Measurements from ENCODE around the gene MRPS21. TPM values are rescaled to one million over a fixed set of nuclear protein-coding genes. Genes with fewer than 3 reads are reported as not detected.
"Not testable (repeated sequence)": the region's sequence is repeated elsewhere in the genome, so short reads cannot be mapped to it uniquely, and the experiment has no call there.

MRPS21 gene
- total RNA-seq, 1 donor from 2014 or later = 65.0 TPM

DNA sequence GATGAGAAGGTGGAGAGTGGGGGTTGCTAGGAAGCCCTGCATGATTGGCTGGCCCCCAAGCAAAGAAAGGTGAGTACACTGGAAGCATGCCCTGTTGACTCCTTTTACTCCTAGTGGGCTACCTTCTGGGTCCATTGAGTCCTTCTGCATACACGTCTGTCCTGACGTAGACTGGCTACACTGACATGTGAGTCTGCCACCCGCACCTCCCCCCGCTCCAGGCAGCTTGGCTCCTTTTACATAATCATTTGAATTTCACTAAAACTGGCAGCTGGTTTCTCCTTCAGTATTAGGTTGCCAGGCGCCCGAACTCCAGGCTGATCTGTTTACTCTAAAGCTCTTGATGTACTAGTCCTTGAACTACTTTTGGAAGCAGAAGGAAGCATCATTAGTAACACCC, 8.7 kb downstream of the MRPS21 start:
- Histone ChIP-seq H3K4me3 (ENCODE audit: insufficient read depth, low read depth, low read length) (no peak overlapping the region), H3K79me2 (ENCODE audit: insufficient read depth, low read length) (peaks cover 39% of the 10 kb centered on the region), H3K27me3 (ENCODE audit: insufficient read depth, low read length) (no peaks in the 10 kb centered on the region), H3K27ac (ENCODE audit: low read depth, low read length) (no peak overlapping the region), H3K9me3 (ENCODE audit: insufficient read depth, low read depth, low read length) (no peaks in the 10 kb centered on the region), H2AFZ (ENCODE audit: low read depth, low read length) (no peak overlapping the region), H3K4me2 (ENCODE audit: low read length) (no peak overlapping the region), H3K4me1 (ENCODE audit: insufficient read depth, low read length) (no peaks in the 10 kb centered on the region), H4K20me1 (ENCODE audit: insufficient read depth, low read length) (peaks cover 5% of the 10 kb centered on the region), H3K36me3 (ENCODE audit: insufficient read depth, low read length) (peaks cover 26% of the 10 kb centered on the region), H3K9ac (ENCODE audit: low read length) (no peak overlapping the region)
- H3K36me3 Mint-ChIP-seq (ENCODE audit: low read depth, unreplicated experiment) = peaks cover 14% of the 10 kb centered on the region
- DNase-seq (ENCODE audit: low read depth) (no peak), FAIRE-seq (no peak)
- peaks cover 7% of the 10 kb centered on the region for H3K4me1 Mint-ChIP-seq (ENCODE audit: low read depth, unreplicated experiment)
- H3K4me3 Mint-ChIP-seq (ENCODE audit: unreplicated experiment) = peak overlapping the region; percentile 58
- no peaks in the 10 kb centered on the region for H3K27me3 Mint-ChIP-seq (ENCODE audit: low read depth, unreplicated experiment)
- H3K9me3 Mint-ChIP-seq (ENCODE audit: unreplicated experiment) = no peaks in the 10 kb centered on the region
- H3K27ac Mint-ChIP-seq (ENCODE audit: unreplicated experiment) = no peak overlapping the region
- TF ChIP-seq, protein P1, sequence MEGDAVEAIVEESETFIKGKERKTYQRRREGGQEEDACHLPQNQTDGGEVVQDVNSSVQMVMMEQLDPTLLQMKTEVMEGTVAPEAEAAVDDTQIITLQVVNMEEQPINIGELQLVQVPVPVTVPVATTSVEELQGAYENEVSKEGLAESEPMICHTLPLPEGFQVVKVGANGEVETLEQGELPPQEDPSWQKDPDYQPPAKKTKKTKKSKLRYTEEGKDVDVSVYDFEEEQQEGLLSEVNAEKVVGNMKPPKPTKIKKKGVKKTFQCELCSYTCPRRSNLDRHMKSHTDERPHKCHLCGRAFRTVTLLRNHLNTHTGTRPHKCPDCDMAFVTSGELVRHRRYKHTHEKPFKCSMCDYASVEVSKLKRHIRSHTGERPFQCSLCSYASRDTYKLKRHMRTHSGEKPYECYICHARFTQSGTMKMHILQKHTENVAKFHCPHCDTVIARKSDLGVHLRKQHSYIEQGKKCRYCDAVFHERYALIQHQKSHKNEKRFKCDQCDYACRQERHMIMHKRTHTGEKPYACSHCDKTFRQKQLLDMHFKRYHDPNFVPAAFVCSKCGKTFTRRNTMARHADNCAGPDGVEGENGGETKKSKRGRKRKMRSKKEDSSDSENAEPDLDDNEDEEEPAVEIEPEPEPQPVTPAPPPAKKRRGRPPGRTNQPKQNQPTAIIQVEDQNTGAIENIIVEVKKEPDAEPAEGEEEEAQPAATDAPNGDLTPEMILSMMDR (IDR thresholded peaks at IDR 0.05; ENCODE audit: insufficient read depth, low read depth, low read length) = no peak
- no peak for TF ChIP-seq EZH2 (IDR thresholded peaks at IDR 0.05; ENCODE audit: insufficient read depth, low read length)

DNA sequence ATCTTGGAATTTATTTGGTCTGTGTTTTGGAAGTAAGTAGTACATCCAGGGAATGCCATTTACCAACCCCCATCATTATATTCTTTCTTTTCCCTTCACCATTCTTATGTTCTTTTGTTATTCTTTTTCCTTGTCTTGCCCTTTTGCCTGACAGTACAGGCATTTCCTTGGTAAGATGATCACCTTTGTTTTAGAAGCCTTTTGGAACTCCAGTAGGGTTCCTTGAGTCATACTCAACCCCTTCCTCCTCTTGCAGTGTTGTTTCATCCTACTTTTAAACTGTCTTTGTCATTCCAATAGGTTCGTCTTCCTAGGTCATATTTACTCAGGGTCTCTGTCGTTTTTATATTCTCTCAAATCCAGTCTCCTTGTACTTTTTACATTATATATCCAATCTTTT, 9.2 kb downstream of the MRPS21 start:
- no peaks in the 10 kb centered on the region for H3K9me3 Mint-ChIP-seq (ENCODE audit: unreplicated experiment)

DNA sequence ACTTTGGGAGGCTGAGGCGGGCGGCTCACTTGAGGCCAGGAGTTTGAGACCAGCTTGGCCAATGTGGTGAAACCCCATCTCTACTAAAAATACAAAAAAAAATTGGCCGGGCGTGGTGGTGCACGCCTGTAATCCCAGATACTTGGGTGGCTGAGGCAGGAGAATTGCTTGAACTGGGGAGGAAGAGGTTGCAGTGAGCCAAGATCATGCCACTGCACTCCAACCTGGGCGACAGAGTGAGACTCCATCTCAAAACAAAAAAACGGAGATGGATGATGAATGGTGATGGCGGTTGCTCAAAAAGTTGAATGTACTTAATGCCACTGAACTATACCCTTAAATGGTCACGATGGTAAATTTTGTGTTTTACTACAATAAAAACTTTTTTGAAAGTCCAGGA, 14.9 kb downstream of the MRPS21 start:
- H3K4me2 ChIP-seq (ENCODE audit: low read length); H3K4me1 ChIP-seq (ENCODE audit: insufficient read depth, low read length); H2AFZ ChIP-seq (ENCODE audit: low read depth, low read length); H3K27ac ChIP-seq (ENCODE audit: low read depth, low read length); DNase-seq (ENCODE audit: low read depth); H3K4me3 Mint-ChIP-seq (ENCODE audit: unreplicated experiment); H3K9me3 Mint-ChIP-seq (ENCODE audit: unreplicated experiment); H3K36me3 Mint-ChIP-seq (ENCODE audit: low read depth, unreplicated experiment); H3K27ac Mint-ChIP-seq (ENCODE audit: unreplicated experiment); H3K27me3 ChIP-seq (ENCODE audit: insufficient read depth, low read length); H3K9ac ChIP-seq (ENCODE audit: low read length); H3K27me3 Mint-ChIP-seq (ENCODE audit: low read depth, unreplicated experiment); H3K4me3 ChIP-seq (ENCODE audit: insufficient read depth, low read depth, low read length); H3K79me2 ChIP-seq (ENCODE audit: insufficient read depth, low read length); H3K36me3 ChIP-seq (ENCODE audit: insufficient read depth, low read length); H3K9me3 ChIP-seq (ENCODE audit: insufficient read depth, low read depth, low read length); FAIRE-seq; H3K4me1 Mint-ChIP-seq (ENCODE audit: low read depth, unreplicated experiment); H4K20me1 ChIP-seq (ENCODE audit: insufficient read depth, low read length): not testable (repeated sequence)

More for the DNA sequence above, 9.2 kb downstream of the MRPS21 start:
- Histone ChIP-seq H3K4me2 (ENCODE audit: low read length) (no peak overlapping the region), H4K20me1 (ENCODE audit: insufficient read depth, low read length) (peaks cover 5% of the 10 kb centered on the region), H3K27me3 (ENCODE audit: insufficient read depth, low read length) (no peaks in the 10 kb centered on the region), H3K27ac (ENCODE audit: low read depth, low read length) (no peak overlapping the region), H3K9ac (ENCODE audit: low read length) (no peak overlapping the region), H3K79me2 (ENCODE audit: insufficient read depth, low read length) (peaks cover 34% of the 10 kb centered on the region), H3K36me3 (ENCODE audit: insufficient read depth, low read length) (peaks cover 26% of the 10 kb centered on the region), H2AFZ (ENCODE audit: low read depth, low read length) (no peak overlapping the region), H3K4me3 (ENCODE audit: insufficient read depth, low read depth, low read length) (no peak overlapping the region), H3K9me3 (ENCODE audit: insufficient read depth, low read depth, low read length) (no peaks in the 10 kb centered on the region), H3K4me1 (ENCODE audit: insufficient read depth, low read length) (no peaks in the 10 kb centered on the region)
- FAIRE-seq = no peak
- H3K27ac Mint-ChIP-seq (ENCODE audit: unreplicated experiment) = no peak overlapping the region
- DNase-seq (ENCODE audit: low read depth) = no peak
- H3K36me3 Mint-ChIP-seq (ENCODE audit: low read depth, unreplicated experiment) = peaks cover 15% of the 10 kb centered on the region
- no peaks in the 10 kb centered on the region for H3K27me3 Mint-ChIP-seq (ENCODE audit: low read depth, unreplicated experiment)
- H3K4me1 Mint-ChIP-seq (ENCODE audit: low read depth, unreplicated experiment) = peaks cover 3% of the 10 kb centered on the region
- H3K4me3 Mint-ChIP-seq (ENCODE audit: unreplicated experiment) = no peak overlapping the region
- no peak for TF ChIP-seq EZH2 (IDR thresholded peaks at IDR 0.05; ENCODE audit: insufficient read depth, low read length)
- TF ChIP-seq, protein P1 (IDR thresholded peaks at IDR 0.05; ENCODE audit: insufficient read depth, low read depth, low read length) = no peak

Measured in astrocyte (in vitro differentiated cells and primary cell).